HG03060 (cell line): ENCODE results near the gene LCE5A.
"Not testable (repeated sequence)": the region's sequence is repeated elsewhere in the genome, so short reads cannot be mapped to it uniquely, and the experiment has no call there.

Experiments used
- ATAC-seq: cut with Tn5 transposase; IDR thresholded peaks from one replicate; pipeline ENCODE4 v1.9.1; 2021; ENCODE audit warnings: low read depth, moderate number of reproducible peaks; ENCODE audit not compliant: unreplicated experiment

Gene LCE5A

DNA sequence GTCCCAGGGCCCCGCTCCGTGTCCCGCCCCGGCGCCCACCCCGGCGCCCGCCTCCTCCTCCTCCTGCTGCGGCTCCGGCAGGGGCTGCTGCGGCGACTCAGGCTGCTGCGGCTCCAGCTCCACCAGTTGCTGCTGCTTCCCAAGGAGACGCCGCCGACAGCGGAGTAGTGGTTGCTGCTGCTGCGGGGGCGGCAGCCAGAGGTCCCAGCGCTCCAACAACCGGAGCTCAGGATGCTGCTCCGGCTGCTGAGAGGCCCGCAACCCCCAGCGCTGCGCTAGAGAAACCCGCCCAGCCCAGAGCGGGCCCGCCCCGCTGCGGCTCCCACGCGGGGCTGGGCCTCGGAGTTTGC is 4.8 kb downstream of the LCE5A start:
- ATAC-seq: no peak

DNA sequence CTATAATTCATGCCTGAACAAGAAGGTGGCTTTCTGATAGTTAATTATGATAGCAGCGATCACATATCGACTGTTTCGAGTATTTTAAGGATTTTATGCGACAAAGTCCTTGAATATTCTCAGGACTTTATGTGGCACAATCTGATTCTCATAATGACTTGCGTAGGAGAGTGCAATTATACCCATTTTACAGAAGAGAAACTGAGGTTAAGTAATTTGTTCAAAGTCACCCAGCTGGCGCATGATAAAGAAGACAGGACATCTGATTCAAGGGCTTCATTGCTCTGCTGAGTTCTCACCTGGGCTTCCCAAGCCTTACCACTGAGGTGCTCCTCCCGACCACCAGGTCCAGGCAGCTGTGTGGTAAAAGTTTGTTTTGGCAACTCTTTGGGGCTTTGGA is 5.5 kb downstream of the LCE5A start:
- no peak for ATAC-seq

DNA sequence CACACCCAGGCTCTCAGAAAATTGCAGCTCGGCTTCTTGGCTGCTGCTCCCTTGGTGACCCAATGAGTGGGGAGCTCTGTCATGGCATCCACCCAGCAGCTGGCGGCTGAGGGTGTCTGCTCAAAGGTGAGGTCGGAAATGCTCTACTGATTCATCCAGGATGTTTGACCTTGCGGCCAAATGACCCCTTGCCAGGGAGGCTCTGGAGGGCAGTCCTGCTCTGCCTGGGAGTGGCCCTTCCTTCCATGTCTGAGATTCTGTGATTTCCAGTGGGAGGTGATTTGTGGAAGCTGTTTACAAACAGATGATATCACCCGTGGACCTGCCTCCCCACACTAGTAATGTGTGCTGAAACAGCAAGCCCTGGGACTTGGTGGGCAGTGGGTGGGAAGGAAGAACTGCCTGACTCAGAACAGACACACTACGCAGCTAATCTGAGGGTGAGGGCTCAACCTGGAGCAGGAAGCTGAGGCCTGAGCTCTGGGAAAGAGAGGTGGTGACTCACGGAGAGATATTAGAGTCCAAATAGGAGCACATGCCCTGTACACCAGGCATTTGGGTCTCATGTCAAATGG is 6.7 kb downstream of the LCE5A start:
- ATAC-seq: no peak

DNA sequence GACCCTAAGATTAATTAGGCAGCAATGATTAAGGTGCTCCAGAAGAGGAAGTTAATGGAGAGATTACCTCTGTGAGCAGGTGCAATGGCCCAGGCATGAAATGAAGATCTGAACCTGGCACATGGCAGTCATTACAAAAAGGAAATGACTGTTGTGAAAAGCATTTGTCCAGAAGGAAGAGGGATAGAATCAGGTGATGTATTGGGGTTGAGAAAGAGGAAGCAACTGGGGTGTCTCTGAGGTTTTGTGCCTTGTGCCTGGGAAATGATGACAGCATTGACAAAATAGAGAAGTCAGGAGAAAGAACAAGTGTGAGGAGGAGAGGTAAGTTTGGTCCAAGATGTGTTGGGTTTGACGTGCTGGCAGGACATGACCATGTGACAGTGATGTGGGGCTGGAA is 9.2 kb downstream of the LCE5A start:
- ATAC-seq: no peak

DNA sequence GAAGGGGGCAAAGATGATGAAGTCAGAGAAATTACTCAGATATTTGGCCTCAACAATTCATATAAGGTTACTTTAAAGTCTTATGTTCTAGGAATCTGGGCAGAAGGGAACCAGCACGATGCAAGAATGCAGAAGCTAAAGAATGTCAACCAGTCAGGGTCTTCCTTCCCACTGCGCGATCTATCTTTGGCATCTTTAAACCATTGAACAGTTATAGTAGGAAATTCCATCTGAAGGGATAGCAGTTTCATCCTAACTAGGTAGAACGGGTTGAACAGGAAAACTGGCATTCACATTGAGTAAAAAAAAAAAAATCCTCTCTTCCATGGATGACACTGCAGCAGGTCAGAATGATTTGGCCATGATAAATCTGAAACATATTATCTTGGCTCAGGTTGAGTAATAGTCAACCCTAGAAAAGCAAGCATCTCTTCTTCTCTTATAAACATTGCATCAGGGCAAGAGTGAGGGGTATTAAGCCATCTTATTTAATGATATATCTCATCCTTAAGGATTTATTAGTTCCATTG is 10.0 kb downstream of the LCE5A start:
- no peak for ATAC-seq

DNA sequence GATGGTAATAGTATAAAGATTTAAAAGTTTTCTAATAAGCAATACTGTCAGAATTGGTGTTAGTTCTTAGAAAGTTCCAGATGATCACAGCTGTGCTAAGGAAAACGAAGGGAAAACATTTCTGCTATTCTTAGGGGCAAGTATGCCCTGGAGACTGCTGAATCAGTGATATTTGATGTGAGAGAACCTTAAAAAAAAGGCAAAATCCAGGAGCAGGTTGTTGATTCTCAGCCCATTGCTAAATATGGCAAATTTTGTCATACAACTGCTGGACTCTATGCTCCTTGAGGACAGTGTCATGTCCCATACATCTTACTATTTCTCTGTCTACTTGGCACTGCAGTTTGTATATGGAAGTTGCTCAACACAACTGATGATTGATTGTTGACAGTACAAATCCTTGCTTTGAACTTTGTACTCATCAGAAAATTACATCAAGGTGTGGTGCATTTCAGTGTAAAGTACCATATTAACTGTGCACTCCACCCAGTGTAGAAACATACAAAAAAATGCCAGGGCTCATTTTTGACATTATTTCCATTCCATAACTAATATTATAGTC is 14.6 kb downstream of the LCE5A start:
- ATAC-seq: no peak

DNA sequence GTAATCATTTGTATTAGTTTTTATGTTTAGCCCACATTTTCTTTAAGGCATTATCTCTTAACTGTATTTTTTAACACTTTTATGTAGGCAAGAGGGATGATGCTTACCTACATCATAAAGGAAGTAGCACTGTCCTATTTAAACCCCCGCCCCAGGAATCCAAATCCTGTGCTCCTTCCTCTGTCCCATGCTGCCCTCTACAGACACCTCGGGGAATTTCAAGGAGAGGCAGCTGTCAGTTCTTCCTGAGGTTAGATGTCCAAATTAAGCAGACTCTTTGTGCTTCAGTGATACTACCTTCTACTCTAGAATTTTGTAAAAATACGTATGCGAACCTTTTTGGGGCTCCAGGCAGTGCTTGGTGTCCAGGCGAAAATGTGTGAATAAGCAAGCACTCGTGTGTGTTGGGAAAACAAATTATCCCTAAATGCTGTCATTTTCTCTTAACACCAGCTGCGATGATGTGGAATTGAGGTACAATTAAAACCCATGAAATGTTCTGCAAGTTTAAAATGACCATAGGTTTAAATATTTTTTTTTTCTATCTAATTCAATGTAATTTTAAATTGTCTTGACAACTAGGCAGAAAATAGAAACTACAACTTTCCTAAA is 22.8 kb downstream of the LCE5A start:
- ATAC-seq: no peak

DNA sequence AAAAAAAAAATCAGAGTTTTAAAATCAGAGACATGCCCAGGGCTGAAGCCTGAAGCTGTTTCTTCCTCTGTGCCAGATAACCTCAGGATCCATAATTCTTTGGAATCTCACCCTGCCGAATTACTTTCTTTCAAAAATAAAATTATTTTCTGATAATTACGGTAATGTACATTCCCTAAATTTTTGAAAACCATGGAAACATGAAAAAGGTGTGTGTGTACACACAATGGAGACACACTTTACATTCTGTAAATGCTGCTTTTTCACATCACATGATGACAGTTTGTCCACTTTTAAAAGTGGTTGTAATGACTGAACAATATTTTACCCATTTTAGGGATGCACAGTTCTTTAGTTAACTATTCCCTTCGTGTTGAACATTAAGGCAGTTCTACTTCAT is 25.2 kb downstream of the LCE5A start:
- no peak for ATAC-seq

DNA sequence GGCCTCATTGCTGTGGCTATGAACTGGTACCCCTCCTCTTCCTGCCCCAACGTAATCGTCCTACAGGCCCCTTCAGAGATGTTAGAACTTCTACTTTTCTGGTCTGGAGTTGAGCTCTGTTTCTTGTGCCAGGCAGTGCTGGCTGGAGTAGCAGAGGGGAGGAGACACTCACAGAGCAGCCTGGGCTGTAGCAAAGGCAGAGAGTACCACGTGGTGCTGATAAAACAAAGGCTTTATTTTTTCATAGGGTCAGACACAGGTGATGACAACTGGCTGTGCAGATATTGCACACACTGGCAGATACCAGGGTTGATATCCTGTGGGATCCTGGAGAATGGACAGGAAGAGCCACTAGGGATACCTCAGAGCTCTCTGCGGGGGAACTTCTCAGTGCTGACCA is 26.9 kb downstream of the LCE5A start:
- ATAC-seq: no peak

DNA sequence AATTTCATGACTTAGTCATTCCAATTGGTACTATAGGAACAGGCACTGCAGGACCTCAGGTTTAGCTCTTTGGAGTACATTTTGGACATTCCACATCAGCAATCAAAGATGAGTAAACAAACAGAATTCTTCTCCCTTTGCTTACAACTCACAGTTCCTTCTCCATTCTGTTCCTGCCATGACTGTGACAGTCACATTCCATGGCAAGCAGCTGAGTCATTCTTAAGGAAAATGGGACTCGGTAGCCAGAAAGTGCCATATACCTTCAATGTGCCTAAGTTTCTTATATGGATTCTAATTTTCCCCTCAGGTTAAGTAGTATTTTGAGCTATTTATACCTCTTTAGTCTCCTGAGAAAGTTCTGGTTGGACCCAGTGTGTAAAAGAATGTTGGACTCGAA is 29.3 kb downstream of the LCE5A start:
- no peak for ATAC-seq

DNA sequence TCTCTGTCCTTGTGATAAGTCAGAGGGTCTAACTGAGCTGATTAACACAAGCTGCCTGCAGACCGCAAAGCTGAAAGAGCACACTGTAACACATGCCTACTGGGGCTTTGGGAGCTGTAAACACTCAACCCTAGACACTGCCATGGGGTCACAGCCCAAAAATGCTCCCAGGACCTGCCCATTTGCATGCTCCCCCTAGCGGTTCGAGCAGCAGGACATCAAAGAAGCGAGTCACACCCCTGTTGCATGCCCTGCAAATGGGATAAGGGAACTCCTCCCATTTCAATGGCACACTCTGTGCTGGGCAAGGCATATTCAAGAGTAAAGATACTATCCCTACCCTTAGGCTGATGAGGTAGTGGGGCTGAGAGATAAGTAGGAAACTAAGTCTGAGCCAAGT is 33.2 kb downstream of the LCE5A start:
- ATAC-seq: no peak

DNA sequence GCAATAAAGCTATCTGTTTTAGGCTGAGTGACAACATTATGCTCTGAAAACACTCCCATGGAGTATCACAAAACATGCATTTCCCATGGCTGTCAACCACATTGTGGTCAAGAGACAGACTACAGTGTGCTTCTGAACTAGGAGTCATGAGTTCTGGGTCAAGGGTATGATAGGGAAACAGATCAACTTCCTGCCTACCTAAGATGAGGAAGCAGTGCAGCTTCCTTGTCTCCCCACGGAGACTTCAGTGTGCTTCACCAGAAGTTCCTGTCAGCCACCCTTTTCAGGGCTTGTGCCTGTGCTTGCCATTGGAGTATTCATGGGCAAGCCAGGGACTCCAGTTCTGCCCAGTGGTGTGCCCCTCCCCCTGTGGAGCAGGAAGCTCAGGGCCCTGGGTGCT is 36.1 kb downstream of the LCE5A start:
- no peak for ATAC-seq

DNA sequence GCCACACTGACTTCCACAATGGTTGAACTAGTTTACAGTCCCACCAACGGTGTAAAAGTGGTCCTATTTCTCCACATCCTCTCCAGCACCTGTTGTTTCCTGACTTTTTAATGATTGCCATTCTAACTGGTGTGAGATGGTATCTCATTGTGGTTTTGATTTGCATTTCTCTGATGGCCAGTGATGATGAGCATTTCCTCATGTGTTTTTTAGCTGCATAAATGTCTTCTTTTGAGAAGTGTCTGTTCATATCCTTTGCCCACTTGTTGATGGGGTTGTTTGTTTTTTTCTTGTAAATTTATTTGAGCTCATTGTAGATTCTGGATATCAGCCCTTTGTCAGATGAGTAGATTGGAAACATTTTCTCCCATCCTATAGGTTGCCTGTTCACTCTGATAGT is 37.8 kb downstream of the LCE5A start:
- ATAC-seq: not testable (repeated sequence)
